GM12878 (cell line): ENCODE data around the gene CCDC9.

Experiments used
- CTCF ChIP-seq, 3 experiments: IDR thresholded peaks in 2 of 3; conservative IDR thresholded peaks in 1 of 3; 2 replicates each; pipeline ENCODE4 v1.5.1; 2011; ENCODE audit warnings: low read depth in 3 of 3, low read length in 3 of 3, mild to moderate bottlenecking in 3 of 3, control low read depth in 2 of 3, moderate library complexity in 2 of 3, inconsistent platforms in 1 of 3, mixed read lengths in 1 of 3; ENCODE audit not compliant: control insufficient read depth in 2 of 3, insufficient read depth in 1 of 3; ENCODE audit errors: extremely low read depth in 1 of 3
- MYC ChIP-seq: IDR thresholded peaks from 2 replicates; pipeline ENCODE4 v1.6.1; 2011; ENCODE audit warnings: mild to moderate bottlenecking, low read length, moderate library complexity, inconsistent platforms; ENCODE audit not compliant: insufficient read depth, insufficient replicate concordance, insufficient read length, severe bottlenecking
- TAF1 ChIP-seq: IDR thresholded peaks from 2 replicates; pipeline ENCODE4 v1.6.1; 2011; ENCODE audit warnings: mild to moderate bottlenecking, low read depth, low read length, borderline replicate concordance

DNA sequence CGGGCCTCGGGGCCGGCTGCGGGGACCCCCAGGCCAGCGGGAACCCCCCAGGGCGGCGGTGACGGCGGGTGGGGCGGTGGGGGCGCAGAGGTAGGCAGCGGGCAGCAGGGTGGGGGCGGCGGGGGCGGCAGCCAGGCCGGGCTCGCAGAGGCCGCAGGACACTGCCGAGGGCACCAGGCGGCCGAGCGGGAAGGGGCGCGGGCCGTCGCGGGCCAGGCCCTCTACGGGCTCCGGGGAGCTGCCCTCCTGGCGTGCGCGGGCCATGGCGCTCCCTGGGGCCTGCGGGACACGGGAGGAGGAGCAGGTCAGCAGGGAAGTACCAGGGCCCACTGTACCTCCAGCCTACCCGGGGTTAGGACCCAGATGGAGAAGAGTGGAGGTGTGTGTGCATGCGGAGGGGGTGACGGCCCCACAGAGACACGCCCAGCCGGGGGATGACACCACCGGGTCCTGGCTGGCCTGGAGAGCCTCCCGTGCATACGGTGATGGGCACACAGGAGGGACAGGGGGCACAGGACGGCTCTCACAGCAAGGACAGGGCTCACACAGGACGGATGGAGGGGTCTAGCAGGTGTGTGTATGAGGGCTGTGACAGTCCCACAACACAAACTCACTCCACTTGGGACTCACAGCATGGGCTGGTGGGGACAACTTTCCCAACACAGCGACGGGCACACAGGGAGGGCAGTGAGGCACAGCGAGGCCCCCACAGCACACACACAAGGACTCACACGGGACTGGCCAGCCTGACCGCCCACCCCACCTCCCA is 28.0 kb upstream of the CCDC9 start:
- TF ChIP-seq TAF1: no peak
- TF ChIP-seq CTCF (IDR thresholded peaks at IDR 0.05 in 2 of 3, conservative IDR thresholded peaks at IDR 0.05 in 1 of 3; ENCODE audit: control insufficient read depth in 2 of 3, extremely low read depth in 1 of 3, insufficient read depth in 1 of 3, low read depth in 3 of 3, low read length in 3 of 3): no peak
- no peak for TF ChIP-seq MYC
